HEK293 (cell line): ENCODE measurements around the gene MEGF6.

ENCODE experiments used
- CTCF ChIA-PET: fragments of 350-600 bp; formaldehyde crosslinking; extraction: SDS; loops from one replicate; lab custom pipeline; 2021; ENCODE audit warnings: antibody characterized with exemption; lab: Yijun Ruan, JAX
- POLR2A ChIA-PET: fragments of 300-600 bp; formaldehyde crosslinking; extraction: SDS; loops from one replicate; lab custom pipeline; 2020; ENCODE audit warnings: antibody characterized with exemption, inconsistent platforms; lab: Yijun Ruan, JAX
- H3K27ac ChIP-seq: fragments of 200-500 bp; sonication (Bioruptor generic); 2 replicates; pipeline ENCODE4 v1.5.1; 2014; ENCODE audit warnings: low read depth, low read length, control low read depth, inconsistent platforms; ENCODE audit errors: extremely low read depth
- H3K36me3 ChIP-seq, 2 experiments: fragments of 200-500 bp in 1 of 2; sonication (Bioruptor generic) in 1 of 2; 1 replicate in 1 of 2; 2 replicates in 1 of 2; pipeline ENCODE4 v1.5.1; 2014 to 2017; ENCODE audit warnings: inconsistent platforms in 2 of 2, low read length in 2 of 2; ENCODE audit not compliant: control insufficient read depth in 2 of 2, insufficient read depth in 1 of 2
- H3K4me1 ChIP-seq: fragments of 200-500 bp; sonication (Bioruptor generic); 2 replicates; pipeline ENCODE4 v1.5.1; 2014; ENCODE audit warnings: mild to moderate bottlenecking, low read length, inconsistent platforms; ENCODE audit not compliant: control insufficient read depth, insufficient read depth
- H3K4me3 ChIP-seq: 2 replicates; pipeline ENCODE4 v1.5.1; 2011; ENCODE audit warnings: low read depth, mild to moderate bottlenecking, control low read depth, low read length, moderate library complexity
- H3K9me3 ChIP-seq: fragments of 200-500 bp; sonication (Bioruptor generic); 2 replicates; pipeline ENCODE4 v1.5.1; 2014; ENCODE audit warnings: low read depth, low read length, inconsistent platforms; ENCODE audit not compliant: control insufficient read depth, insufficient read depth
- EGR2 ChIP-seq: fragments of 450-650 bp; formaldehyde crosslinking; IDR thresholded peaks from 2 replicates; pipeline ENCODE4 v1.5.1; 2016; ENCODE audit warnings: low read depth, missing biosample characterization, missing genetic modification characterization
- GLI2 ChIP-seq: fragments of 450-650 bp; formaldehyde crosslinking; IDR thresholded peaks from 2 replicates; pipeline ENCODE4; 2017; ENCODE audit warnings: missing biosample characterization, missing genetic modification characterization, low read depth, borderline replicate concordance
- GLIS1 ChIP-seq: fragments of 450-650 bp; formaldehyde crosslinking; IDR thresholded peaks from 2 replicates; pipeline ENCODE4 v1.5.1; 2016; ENCODE audit warnings: missing biosample characterization, missing genetic modification characterization
- KLF1 ChIP-seq: fragments of 450-650 bp; formaldehyde crosslinking; IDR thresholded peaks from 2 replicates; pipeline ENCODE4 v1.5.1; 2016; ENCODE audit warnings: missing biosample characterization, missing genetic modification characterization
- KLF9 ChIP-seq: fragments of 450-650 bp; formaldehyde crosslinking; IDR thresholded peaks from 2 replicates; pipeline ENCODE4 v1.5.1; 2016; ENCODE audit warnings: missing biosample characterization, missing genetic modification characterization, low read depth
- MZF1 ChIP-seq: fragments of 450-650 bp; formaldehyde crosslinking; IDR thresholded peaks from 2 replicates; pipeline ENCODE4 v1.5.1; 2017; ENCODE audit warnings: missing biosample characterization, missing genetic modification characterization, borderline replicate concordance
- REPIN1 ChIP-seq: fragments of 450-650 bp; formaldehyde crosslinking; IDR thresholded peaks from 2 replicates; pipeline ENCODE4 v1.5.1; 2017; ENCODE audit warnings: missing biosample characterization, missing genetic modification characterization, low read depth
- SETDB1 ChIP-seq: IDR thresholded peaks from one replicate; pipeline ENCODE4 v1.6.1; 2017; ENCODE audit warnings: mild to moderate bottlenecking, low read length, moderate library complexity, mixed read lengths; ENCODE audit not compliant: insufficient read length
- TCF7L2 ChIP-seq: IDR thresholded peaks from 2 replicates; pipeline ENCODE4 v1.6.1; 2011; ENCODE audit warnings: low read depth, mild to moderate bottlenecking, inconsistent platforms, low read length, moderate library complexity, borderline replicate concordance
- YY2 ChIP-seq: fragments of 450-650 bp; formaldehyde crosslinking; IDR thresholded peaks from 2 replicates; pipeline ENCODE4 v1.5.1; 2016; ENCODE audit warnings: missing biosample characterization, missing genetic modification characterization
- ZBTB6 ChIP-seq: fragments of 450-650 bp; formaldehyde crosslinking; IDR thresholded peaks from 2 replicates; pipeline ENCODE4 v1.5.1; 2017; ENCODE audit warnings: missing biosample characterization, missing genetic modification characterization
- ZBTB7A ChIP-seq: fragments of 450-650 bp; formaldehyde crosslinking; IDR thresholded peaks from 2 replicates; pipeline ENCODE4 v1.5.1; 2016; ENCODE audit warnings: low read depth, missing biosample characterization, missing genetic modification characterization
- ZNF121 ChIP-seq: fragments of 450-650 bp; formaldehyde crosslinking; IDR thresholded peaks from 2 replicates; pipeline ENCODE4 v1.5.1; 2016; ENCODE audit warnings: missing biosample characterization, missing genetic modification characterization
- ZNF140 ChIP-seq: fragments of 450-650 bp; formaldehyde crosslinking; IDR thresholded peaks from 2 replicates; pipeline ENCODE4 v1.5.1; 2016; ENCODE audit warnings: missing biosample characterization, missing genetic modification characterization
- ZNF2 ChIP-seq: fragments of 450-650 bp; formaldehyde crosslinking; IDR thresholded peaks from 2 replicates; pipeline ENCODE4 v1.5.1; 2016; ENCODE audit warnings: missing biosample characterization, missing genetic modification characterization
- ZNF211 ChIP-seq: fragments of 450-650 bp; formaldehyde crosslinking; IDR thresholded peaks from 2 replicates; pipeline ENCODE4 v1.5.1; 2016; ENCODE audit warnings: low read depth, missing biosample characterization, missing genetic modification characterization
- ZNF335 ChIP-seq: fragments of 450-650 bp; formaldehyde crosslinking; conservative IDR thresholded peaks from 2 replicates; pipeline ENCODE4 v1.5.1; 2016; ENCODE audit warnings: missing biosample characterization, missing genetic modification characterization
- ZNF354C ChIP-seq: fragments of 450-650 bp; formaldehyde crosslinking; IDR thresholded peaks from 2 replicates; pipeline ENCODE4 v1.5.1; 2016; ENCODE audit warnings: missing biosample characterization, missing genetic modification characterization, low read depth, borderline replicate concordance
- ZNF366 ChIP-seq: fragments of 450-650 bp; formaldehyde crosslinking; conservative IDR thresholded peaks from 2 replicates; pipeline ENCODE4 v1.5.1; 2016; ENCODE audit warnings: missing biosample characterization, missing genetic modification characterization
- ZNF514 ChIP-seq: fragments of 450-650 bp; formaldehyde crosslinking; IDR thresholded peaks from 2 replicates; pipeline ENCODE4 v1.5.1; 2016; ENCODE audit warnings: missing biosample characterization, missing genetic modification characterization
- ZNF530 ChIP-seq: fragments of 450-650 bp; formaldehyde crosslinking; IDR thresholded peaks from 2 replicates; pipeline ENCODE4 v1.5.1; 2016; ENCODE audit warnings: low read depth, missing biosample characterization, missing genetic modification characterization
- ZNF560 ChIP-seq: fragments of 450-650 bp; formaldehyde crosslinking; IDR thresholded peaks from 2 replicates; pipeline ENCODE4 v1.5.1; 2017; ENCODE audit warnings: missing biosample characterization, missing genetic modification characterization, borderline replicate concordance
- ZNF610 ChIP-seq: fragments of 450-650 bp; formaldehyde crosslinking; IDR thresholded peaks from 2 replicates; pipeline ENCODE4 v1.5.1; 2016; ENCODE audit warnings: missing biosample characterization, missing genetic modification characterization, borderline replicate concordance
- ZNF654 ChIP-seq: fragments of 450-650 bp; formaldehyde crosslinking; IDR thresholded peaks from 2 replicates; pipeline ENCODE4 v1.5.1; 2016; ENCODE audit warnings: low read depth, missing biosample characterization, missing genetic modification characterization
- ZNF707 ChIP-seq: fragments of 450-650 bp; formaldehyde crosslinking; IDR thresholded peaks from 2 replicates; pipeline ENCODE4 v1.5.1; 2016; ENCODE audit warnings: missing biosample characterization, missing genetic modification characterization
- ZSCAN30 ChIP-seq: fragments of 450-650 bp; IDR thresholded peaks from 2 replicates; pipeline ENCODE4 v1.5.1; 2018; ENCODE audit warnings: missing biosample characterization, mild to moderate bottlenecking, missing genetic modification characterization, moderate library complexity
- ZSCAN4 ChIP-seq: fragments of 450-650 bp; formaldehyde crosslinking; IDR thresholded peaks from 2 replicates; pipeline ENCODE4 v1.5.1; 2017; ENCODE audit warnings: missing biosample characterization, missing genetic modification characterization
- TF ChIP-seq, protein P1 (sequence below): fragments of 450-650 bp; formaldehyde crosslinking; IDR thresholded peaks from 2 replicates; pipeline ENCODE4 v1.5.1; 2016; ENCODE audit warnings: missing biosample characterization, missing genetic modification characterization
- TF ChIP-seq, protein P2 (sequence below): fragments of 450-650 bp; formaldehyde crosslinking; IDR thresholded peaks from 2 replicates; pipeline ENCODE4 v1.5.1; 2016; ENCODE audit warnings: missing biosample characterization, missing genetic modification characterization
- TF ChIP-seq, protein P3 (sequence below): fragments of 450-650 bp; formaldehyde crosslinking; IDR thresholded peaks from 2 replicates; pipeline ENCODE4 v1.5.1; 2017; ENCODE audit warnings: missing biosample characterization, missing genetic modification characterization

The MEGF6 gene

DNA sequence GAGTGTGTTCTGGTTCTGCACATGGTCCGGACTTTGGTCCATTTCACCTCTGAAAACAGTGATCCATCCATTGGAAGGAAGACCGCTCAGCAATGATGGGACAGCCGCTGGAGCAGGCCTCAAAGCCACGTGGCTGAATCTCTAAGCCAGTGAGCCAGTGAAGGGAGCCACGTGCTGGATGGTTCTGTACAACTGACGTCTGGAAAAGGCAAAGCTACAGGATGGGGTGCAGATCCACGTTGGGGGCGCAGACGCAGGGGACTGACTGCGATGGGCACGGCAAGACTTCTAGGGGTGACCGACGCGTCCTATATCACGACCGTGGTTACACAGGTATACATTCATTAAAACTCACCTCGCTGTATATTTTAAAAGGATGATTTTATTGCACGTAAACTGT lies 167.0 kb downstream of the MEGF6 start:
- POLR2A ChIA-PET = no interaction called here

GRCh38 chr1:3443807-3444206 lies 167.5 kb downstream of the MEGF6 start:
- ChIA-PET CTCF (interaction anchor here (2.5 kb wide), 1 partner anchor 9 kb away, joined by 15 read pairs; no protein-coding TSS in a partner anchor), POLR2A (no interaction called here)
- no peak overlapping the region for H3K4me3 ChIP-seq
- no peak for TF ChIP-seq KLF9
- no peak for TF ChIP-seq ZBTB6 (tag by site-specific recombination)
- TF ChIP-seq, protein P1, sequence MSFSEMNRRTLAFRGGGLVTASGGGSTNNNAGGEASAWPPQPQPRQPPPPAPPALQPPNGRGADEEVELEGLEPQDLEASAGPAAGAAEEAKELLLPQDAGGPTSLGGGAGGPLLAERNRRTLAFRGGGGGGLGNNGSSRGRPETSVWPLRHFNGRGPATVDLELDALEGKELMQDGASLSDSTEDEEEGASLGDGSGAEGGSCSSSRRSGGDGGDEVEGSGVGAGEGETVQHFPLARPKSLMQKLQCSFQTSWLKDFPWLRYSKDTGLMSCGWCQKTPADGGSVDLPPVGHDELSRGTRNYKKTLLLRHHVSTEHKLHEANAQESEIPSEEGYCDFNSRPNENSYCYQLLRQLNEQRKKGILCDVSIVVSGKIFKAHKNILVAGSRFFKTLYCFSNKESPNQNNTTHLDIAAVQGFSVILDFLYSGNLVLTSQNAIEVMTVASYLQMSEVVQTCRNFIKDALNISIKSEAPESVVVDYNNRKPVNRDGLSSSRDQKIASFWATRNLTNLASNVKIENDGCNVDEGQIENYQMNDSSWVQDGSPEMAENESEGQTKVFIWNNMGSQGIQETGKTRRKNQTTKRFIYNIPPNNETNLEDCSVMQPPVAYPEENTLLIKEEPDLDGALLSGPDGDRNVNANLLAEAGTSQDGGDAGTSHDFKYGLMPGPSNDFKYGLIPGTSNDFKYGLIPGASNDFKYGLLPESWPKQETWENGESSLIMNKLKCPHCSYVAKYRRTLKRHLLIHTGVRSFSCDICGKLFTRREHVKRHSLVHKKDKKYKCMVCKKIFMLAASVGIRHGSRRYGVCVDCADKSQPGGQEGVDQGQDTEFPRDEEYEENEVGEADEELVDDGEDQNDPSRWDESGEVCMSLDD (tag by site-specific recombination) = no peak
- no peak for TF ChIP-seq EGR2 (tag by site-specific recombination)
- no peak for TF ChIP-seq GLI2
- TF ChIP-seq KLF1 (tag by site-specific recombination) = no peak
- TF ChIP-seq ZNF530 (tag by site-specific recombination) = no peak
- no peak for TF ChIP-seq REPIN1
- no peak for TF ChIP-seq ZNF654
- no peak for TF ChIP-seq ZSCAN30 (tag by site-specific recombination)
- TF ChIP-seq ZNF140 (tag by site-specific recombination) = no peak
- no peak for TF ChIP-seq ZNF335
- TF ChIP-seq ZNF2 (tag by site-specific recombination) = no peak

More for the DNA sequence above, 167.0 kb downstream of the MEGF6 start:
- no peak overlapping the region for H3K27ac ChIP-seq
- CTCF ChIA-PET = interaction anchor here (2.5 kb wide), 1 partner anchor 9 kb away, joined by 15 read pairs; no protein-coding TSS in a partner anchor
- TF ChIP-seq, protein P2, sequence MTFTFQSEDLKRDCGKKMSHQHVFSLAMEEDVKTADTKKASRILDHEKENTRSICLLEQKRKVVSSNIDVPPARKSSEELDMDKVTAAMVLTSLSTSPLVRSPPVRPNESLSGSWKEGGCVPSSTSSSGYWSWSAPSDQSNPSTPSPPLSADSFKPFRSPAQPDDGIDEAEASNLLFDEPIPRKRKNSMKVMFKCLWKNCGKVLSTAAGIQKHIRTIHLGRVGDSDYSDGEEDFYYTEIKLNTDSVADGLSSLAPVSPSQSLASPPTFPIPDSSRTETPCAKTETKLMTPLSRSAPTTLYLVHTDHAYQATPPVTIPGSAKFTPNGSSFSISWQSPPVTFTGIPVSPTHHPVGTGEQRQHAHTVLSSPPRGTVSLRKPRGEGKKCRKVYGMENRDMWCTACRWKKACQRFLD (tag by site-specific recombination) = no peak
- no peak for TF ChIP-seq ZNF366 (tag by site-specific recombination)
- TF ChIP-seq TCF7L2 = no peak
- TF ChIP-seq GLIS1 (tag by site-specific recombination) = no peak
- no peak for TF ChIP-seq ZBTB7A (tag by site-specific recombination)
- no peak for TF ChIP-seq ZNF560 (tag by site-specific recombination)
- TF ChIP-seq, protein P1 (tag by site-specific recombination) = no peak
- TF ChIP-seq YY2 (tag by site-specific recombination) = no peak
- TF ChIP-seq KLF9 = no peak
- TF ChIP-seq ZNF211 = no peak
- no peak for TF ChIP-seq ZNF610 (tag by site-specific recombination)
- no peak for TF ChIP-seq ZNF707 (tag by site-specific recombination)
- TF ChIP-seq SETDB1 = no peak
- TF ChIP-seq ZNF514 (tag by site-specific recombination) = no peak
- TF ChIP-seq, protein P3, sequence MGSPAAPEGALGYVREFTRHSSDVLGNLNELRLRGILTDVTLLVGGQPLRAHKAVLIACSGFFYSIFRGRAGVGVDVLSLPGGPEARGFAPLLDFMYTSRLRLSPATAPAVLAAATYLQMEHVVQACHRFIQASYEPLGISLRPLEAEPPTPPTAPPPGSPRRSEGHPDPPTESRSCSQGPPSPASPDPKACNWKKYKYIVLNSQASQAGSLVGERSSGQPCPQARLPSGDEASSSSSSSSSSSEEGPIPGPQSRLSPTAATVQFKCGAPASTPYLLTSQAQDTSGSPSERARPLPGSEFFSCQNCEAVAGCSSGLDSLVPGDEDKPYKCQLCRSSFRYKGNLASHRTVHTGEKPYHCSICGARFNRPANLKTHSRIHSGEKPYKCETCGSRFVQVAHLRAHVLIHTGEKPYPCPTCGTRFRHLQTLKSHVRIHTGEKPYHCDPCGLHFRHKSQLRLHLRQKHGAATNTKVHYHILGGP (tag by site-specific recombination) = no peak
- TF ChIP-seq ZSCAN4 (tag by site-specific recombination) = no peak
- no peak for TF ChIP-seq ZNF121 (tag by site-specific recombination)
- TF ChIP-seq MZF1 (tag by site-specific recombination) = no peak
- no peak for TF ChIP-seq ZNF354C (tag by site-specific recombination)
- H3K36me3 ChIP-seq = no peaks in the 10 kb centered on the region
- no peak overlapping the region for H3K4me3 ChIP-seq
- H3K9me3 ChIP-seq = no peaks in the 10 kb centered on the region
- no peaks in the 10 kb centered on the region for H3K4me1 ChIP-seq

More at GRCh38 chr1:3443807-3444206, 167.5 kb downstream of the MEGF6 start:
- Histone ChIP-seq H3K36me3 (no peaks in the 10 kb centered on the region), H3K27ac (no peak overlapping the region), H3K4me1 (no peaks in the 10 kb centered on the region), H3K9me3 (no peaks in the 10 kb centered on the region)
